ENCODE results near the gene PTPRB.
A peak's percentile ranks its signal among the peaks of the same experiment; 100 is the strongest.

Gene PTPRB

DNA sequence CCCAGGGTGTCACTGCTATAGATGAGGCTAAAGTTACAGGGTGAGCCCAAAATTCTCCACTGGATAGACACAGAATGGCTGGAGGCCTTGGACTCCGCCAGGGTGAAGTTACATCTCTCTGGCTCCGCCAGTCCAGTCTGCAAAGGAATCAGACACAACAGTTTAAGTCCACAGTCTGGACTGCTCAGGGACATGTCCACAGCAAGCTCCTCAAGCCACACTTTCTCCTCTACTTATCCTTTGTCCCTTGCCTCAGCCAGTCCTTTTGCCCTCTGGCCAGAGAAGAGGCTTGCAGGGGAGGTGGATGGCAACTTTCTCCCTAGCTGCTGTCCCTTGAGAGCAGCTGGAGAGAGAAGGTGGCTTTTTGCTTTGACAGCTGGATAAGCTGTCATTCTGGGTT is 28.0 kb downstream of the PTPRB start:
- H3K27me3 ChIP-seq, result peaks cover 0 to 6% of the 10 kb centered on the region in 2 donors
- H3K9me3 ChIP-seq, result no peaks in the 10 kb centered on the region
- DNase-seq, result no peak
- TF ChIP-seq CTCF (IDR thresholded peaks at IDR 0.05), result no peak
- intact Hi-C loops (cut with DNase I; ENCODE audit: low total_unique reads), result no loop called here
- H3K4me1 ChIP-seq, result peaks cover 0 to 12% (median 8%) of the 10 kb centered on the region in 4 donors
- H3K4me3 ChIP-seq, result peak overlapping the region; percentile 46 to 59
- peak overlapping the region in 1 of 2 donors; percentile 11 for H3K27ac ChIP-seq
- H3K36me3 ChIP-seq, result no peaks in the 10 kb centered on the region

DNA sequence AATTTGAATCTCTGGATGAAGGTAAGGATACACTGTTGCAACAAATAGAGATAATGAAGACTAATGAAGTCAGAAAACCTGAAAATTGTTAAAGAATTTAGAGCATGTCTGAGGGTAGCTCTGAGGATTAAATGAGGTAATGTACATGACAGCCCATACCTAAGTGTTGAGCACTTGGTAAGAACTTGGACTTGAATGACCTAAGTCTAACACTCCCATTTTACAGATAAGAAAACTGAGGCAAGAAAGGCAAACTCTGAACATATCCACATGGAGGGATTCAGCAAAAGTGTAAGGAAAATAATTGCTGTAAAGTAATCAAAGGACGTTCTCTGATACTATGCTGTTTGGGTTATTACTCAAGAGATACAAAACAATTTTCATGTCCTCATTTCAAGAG is 29.0 kb downstream of the PTPRB start:
- H3K36me3 ChIP-seq, result no peaks in the 10 kb centered on the region
- intact Hi-C loops (cut with DNase I; ENCODE audit: low total_unique reads), result no loop called here
- DNase-seq, result no peak
- no peak for TF ChIP-seq CTCF (IDR thresholded peaks at IDR 0.05)
- H3K4me1 ChIP-seq, result peaks cover 0 to 12% (median 8%) of the 10 kb centered on the region in 4 donors
- no peak overlapping the region for H3K27ac ChIP-seq
- peaks cover 0 to 6% of the 10 kb centered on the region in 2 donors for H3K27me3 ChIP-seq
- H3K9me3 ChIP-seq, result no peaks in the 10 kb centered on the region
- peak overlapping the region in 1 of 2 donors; percentile 59 for H3K4me3 ChIP-seq

- TF ChIP-seq CTCF (IDR thresholded peaks at IDR 0.05), result no peak
- peaks cover 0 to 12% (median 8%) of the 10 kb centered on the region in 4 donors for H3K4me1 ChIP-seq
- no peaks in the 10 kb centered on the region for H3K9me3 ChIP-seq
- no peak for DNase-seq
- intact Hi-C loops (cut with DNase I; ENCODE audit: low total_unique reads), result no loop called here
- no peak overlapping the region for H3K27ac ChIP-seq
- no peaks in the 10 kb centered on the region for H3K36me3 ChIP-seq
- peak overlapping the region in 1 of 2 donors; percentile 15 for H3K4me3 ChIP-seq
- H3K27me3 ChIP-seq, result peaks cover 0 to 6% of the 10 kb centered on the region in 2 donors
These were observed 30.1 kb downstream of the PTPRB start for GRCh38 chr12:70607107-70607506.

DNA sequence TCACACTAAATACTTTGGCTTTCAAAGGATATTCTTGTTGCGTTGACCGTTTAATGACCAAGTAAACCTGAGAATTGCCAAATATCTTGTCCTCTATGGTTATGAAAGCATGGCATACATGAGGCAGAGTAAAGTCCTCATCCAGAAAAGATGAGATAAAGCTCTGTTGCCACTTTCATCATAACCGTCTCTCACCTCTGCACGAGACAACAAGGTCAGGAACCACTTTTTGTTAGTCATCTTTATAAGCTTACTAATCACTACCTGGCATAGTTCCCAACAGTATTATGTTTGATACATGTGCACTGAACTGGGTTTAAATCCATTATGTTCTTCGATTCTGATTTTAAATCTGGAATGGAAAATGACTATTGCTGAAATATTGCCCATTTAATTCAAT is 31.3 kb downstream of the PTPRB start:
- H3K9me3 ChIP-seq, result no peaks in the 10 kb centered on the region
- no peak for TF ChIP-seq CTCF (IDR thresholded peaks at IDR 0.05)
- DNase-seq, result no peak
- H3K27me3 ChIP-seq, result peaks cover 0 to 6% of the 10 kb centered on the region in 2 donors
- intact Hi-C loops (cut with DNase I; ENCODE audit: low total_unique reads), result no loop called here
- H3K4me1 ChIP-seq, result peaks cover 0 to 12% (median 8%) of the 10 kb centered on the region in 4 donors
- no peak overlapping the region for H3K27ac ChIP-seq
- no peak overlapping the region for H3K4me3 ChIP-seq
- no peaks in the 10 kb centered on the region for H3K36me3 ChIP-seq

GRCh38 chr12:70604662-70605061 is 32.6 kb downstream of the PTPRB start:
- no peaks in the 10 kb centered on the region for H3K36me3 ChIP-seq
- intact Hi-C loops (cut with DNase I; ENCODE audit: low total_unique reads), result no loop called here
- TF ChIP-seq CTCF (IDR thresholded peaks at IDR 0.05), result no peak
- no peaks in the 10 kb centered on the region for H3K9me3 ChIP-seq
- H3K27me3 ChIP-seq, result peaks cover 0 to 6% of the 10 kb centered on the region in 2 donors
- no peak overlapping the region for H3K27ac ChIP-seq
- H3K4me1 ChIP-seq, result peaks cover 0 to 6% (median 5%) of the 10 kb centered on the region in 4 donors
- no peak overlapping the region for H3K4me3 ChIP-seq
- DNase-seq, result no peak

DNA sequence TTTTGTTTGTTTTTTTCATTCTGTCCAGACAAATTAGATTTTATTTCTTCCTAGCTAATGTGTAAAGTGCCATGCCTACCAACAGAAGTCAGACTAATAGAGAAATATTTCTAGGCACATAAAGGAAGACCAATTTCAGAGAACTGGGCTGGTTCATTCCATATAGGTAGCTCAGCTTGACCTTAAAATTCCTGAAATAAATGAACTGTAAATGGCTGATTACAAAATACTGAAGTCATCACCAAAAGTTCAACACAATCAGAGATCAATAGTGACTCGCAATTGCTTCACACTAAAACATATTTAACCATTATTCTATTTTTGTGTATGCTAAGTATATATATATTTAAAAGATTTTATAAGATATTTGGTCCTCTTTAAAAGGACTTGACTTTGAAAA is 34.2 kb downstream of the PTPRB start:
- Histone ChIP-seq H3K27me3 (no peaks in the 10 kb centered on the region), H3K36me3 (no peaks in the 10 kb centered on the region), H3K27ac (no peak overlapping the region), H3K4me1 (no peaks in the 10 kb centered on the region), H3K9me3 (no peaks in the 10 kb centered on the region), H3K4me3 (no peak overlapping the region)
- TF ChIP-seq CTCF (IDR thresholded peaks at IDR 0.05), result no peak
- intact Hi-C loops (cut with DNase I; ENCODE audit: low total_unique reads), result no loop called here
- no peak for DNase-seq
